Smooth muscle cell (in vitro differentiated cells): ENCODE results near the gene LYPD8. TPM values are rescaled to one million over a fixed set of nuclear protein-coding genes. Genes with fewer than 3 reads are reported as not detected.

Source experiments
- DNase-seq: peaks from one replicate; lab custom pipeline; 2025; ENCODE audit not compliant: unreplicated experiment; lab: John Stamatoyannopoulos, UW
- H2AFZ ChIP-seq: fragments of 200-600 bp; sonication (generic); 2 replicates; pipeline ENCODE4 v1.6.0; 2016; ENCODE audit warnings: antibody characterized with exemption, low read depth, mild to moderate bottlenecking
- H3F3A ChIP-seq: fragments of 200-600 bp; sonication (generic); 2 replicates; pipeline ENCODE4 v1.6.0; 2017; ENCODE audit warnings: antibody characterized with exemption, low read depth
- H3K27ac ChIP-seq: fragments of 200-600 bp; sonication (generic); 2 replicates; pipeline ENCODE4 v1.5.1; 2016; ENCODE audit warnings: low read depth, mild to moderate bottlenecking
- H3K27me3 ChIP-seq: fragments of 200-600 bp; sonication (generic); 2 replicates; pipeline ENCODE4 v1.6.1; 2016; ENCODE audit warnings: low read depth, mild to moderate bottlenecking
- H3K36me3 ChIP-seq: fragments of 200-600 bp; sonication (generic); 2 replicates; pipeline ENCODE4 v1.5.1; 2016; ENCODE audit warnings: low read depth
- H3K4me1 ChIP-seq: fragments of 200-600 bp; sonication (generic); 2 replicates; pipeline ENCODE4 v1.5.1; 2016; ENCODE audit warnings: low read depth
- H3K4me2 ChIP-seq: fragments of 200-600 bp; sonication (generic); 2 replicates; pipeline ENCODE4 v1.6.0; 2016; ENCODE audit warnings: mild to moderate bottlenecking
- H3K4me3 ChIP-seq: fragments of 200-600 bp; sonication (generic); 2 replicates; pipeline ENCODE4 v1.5.1; 2016; ENCODE audit warnings: mild to moderate bottlenecking
- H3K79me2 ChIP-seq: fragments of 200-600 bp; sonication (generic); 2 replicates; pipeline ENCODE4 v1.6.0; 2016; ENCODE audit warnings: low read depth, mild to moderate bottlenecking
- H3K9ac ChIP-seq: fragments of 200-600 bp; sonication (generic); 2 replicates; pipeline ENCODE4 v1.6.0; 2016; ENCODE audit warnings: low read depth
- H3K9me3 ChIP-seq: fragments of 200-600 bp; sonication (generic); replicated peaks from 2 replicates; pipeline ENCODE4 v1.5.1; 2016; ENCODE audit warnings: low read depth
- H4K20me1 ChIP-seq: fragments of 200-600 bp; sonication (generic); 2 replicates; pipeline ENCODE4 v1.6.0; 2016; ENCODE audit warnings: low read depth
- WGBS: methylation state at CpG from one replicate; pipeline ENCODE4 v1.1.7; 2016; ENCODE audit warnings: low lambda C conversion rate; 5-methylcytosine and 5-hydroxymethylcytosine counted together
- polyA plus RNA-seq: library from polyadenylated mRNA; unstranded; fragments of >200 nt; fragmentation: Nextera tagmentation; extraction: Ambion mirVana; gene quantifications from 2 replicates; pipeline ENCODE4 v1.2.1, GENCODE V29; 2016
- total RNA-seq: library from RNA; depleted of rRNA; stranded (reverse); fragments of >200 nt; gene quantifications from 2 replicates; pipeline ENCODE4 v1.2.3, GENCODE V29; 2014
- TF ChIP-seq, protein P1 (sequence below): fragments of 200-600 bp; sonication (generic); IDR thresholded peaks from 2 replicates; pipeline ENCODE4 v1.5.1; 2017; ENCODE audit warnings: borderline replicate concordance, mild to moderate bottlenecking, antibody characterized with exemption; ENCODE audit not compliant: insufficient read depth, poor library complexity, severe bottlenecking

The LYPD8 gene
- total and polyA plus RNA-seq, 2 experiments from 2014 or later = not detected

DNA sequence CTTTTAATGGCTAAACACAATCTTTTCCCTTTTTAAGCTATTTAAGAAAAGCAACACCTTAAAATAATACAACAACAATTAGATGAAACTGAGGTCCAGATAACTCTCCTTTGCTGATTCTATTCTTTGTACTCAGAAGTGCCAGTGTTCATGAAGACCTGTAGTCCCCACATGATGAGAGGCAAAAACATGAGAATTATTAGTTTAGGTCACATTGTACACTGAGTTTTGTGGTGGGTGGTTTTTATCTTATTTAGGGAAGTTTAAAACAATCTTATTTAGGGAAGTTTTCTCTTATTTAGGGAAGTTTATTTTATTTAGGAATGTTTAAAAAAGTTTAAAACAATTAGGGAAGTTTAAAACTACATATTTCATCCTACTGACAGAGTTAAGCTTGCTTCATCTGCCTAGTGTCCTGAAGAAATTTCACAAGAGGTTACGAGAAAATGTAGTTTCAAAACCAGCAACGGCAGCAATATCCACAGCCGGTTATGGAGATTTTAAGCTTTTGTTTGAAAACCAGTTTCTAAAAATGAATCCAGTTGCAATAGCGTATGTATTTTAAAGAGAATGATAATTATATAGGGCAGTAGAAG is 45.2 kb downstream of the LYPD8 start:
- Histone ChIP-seq H3K9me3 (peaks cover 18% of the 10 kb centered on the region), H3K4me3 (no peak overlapping the region), H3K27ac (no peak overlapping the region), H4K20me1 (no peaks in the 10 kb centered on the region), H3K36me3 (no peaks in the 10 kb centered on the region), H3F3A (no peaks in the 10 kb centered on the region), H3K27me3 (no peaks in the 10 kb centered on the region), H3K4me1 (no peaks in the 10 kb centered on the region), H3K4me2 (no peak overlapping the region), H2AFZ (no peak overlapping the region), H3K79me2 (no peaks in the 10 kb centered on the region), H3K9ac (no peak overlapping the region)
- WGBS = 69% methylated on average over 4 of the region's 4 CpGs
- TF ChIP-seq, protein P1, sequence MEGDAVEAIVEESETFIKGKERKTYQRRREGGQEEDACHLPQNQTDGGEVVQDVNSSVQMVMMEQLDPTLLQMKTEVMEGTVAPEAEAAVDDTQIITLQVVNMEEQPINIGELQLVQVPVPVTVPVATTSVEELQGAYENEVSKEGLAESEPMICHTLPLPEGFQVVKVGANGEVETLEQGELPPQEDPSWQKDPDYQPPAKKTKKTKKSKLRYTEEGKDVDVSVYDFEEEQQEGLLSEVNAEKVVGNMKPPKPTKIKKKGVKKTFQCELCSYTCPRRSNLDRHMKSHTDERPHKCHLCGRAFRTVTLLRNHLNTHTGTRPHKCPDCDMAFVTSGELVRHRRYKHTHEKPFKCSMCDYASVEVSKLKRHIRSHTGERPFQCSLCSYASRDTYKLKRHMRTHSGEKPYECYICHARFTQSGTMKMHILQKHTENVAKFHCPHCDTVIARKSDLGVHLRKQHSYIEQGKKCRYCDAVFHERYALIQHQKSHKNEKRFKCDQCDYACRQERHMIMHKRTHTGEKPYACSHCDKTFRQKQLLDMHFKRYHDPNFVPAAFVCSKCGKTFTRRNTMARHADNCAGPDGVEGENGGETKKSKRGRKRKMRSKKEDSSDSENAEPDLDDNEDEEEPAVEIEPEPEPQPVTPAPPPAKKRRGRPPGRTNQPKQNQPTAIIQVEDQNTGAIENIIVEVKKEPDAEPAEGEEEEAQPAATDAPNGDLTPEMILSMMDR = no peak
- DNase-seq = no peak

DNA sequence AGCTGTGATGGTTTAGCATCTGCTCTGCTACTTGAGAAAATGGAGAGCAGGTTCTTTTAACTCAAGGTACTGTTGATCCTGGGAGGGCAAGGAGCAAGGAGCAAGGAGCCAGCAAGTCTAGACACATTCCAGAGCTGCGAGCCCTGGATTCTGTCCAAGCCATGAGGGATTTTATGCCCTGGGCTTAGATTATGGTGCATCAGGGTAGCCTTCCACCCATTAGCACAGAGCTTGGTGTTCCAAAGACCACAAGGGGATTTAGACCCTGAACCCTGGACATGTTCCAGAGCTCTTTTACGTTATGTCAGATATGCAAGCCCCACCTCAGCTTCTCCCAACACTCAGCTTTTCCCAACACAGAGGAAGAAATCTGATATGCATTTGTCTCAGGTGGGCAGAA is 51.0 kb downstream of the LYPD8 start:
- Histone ChIP-seq H4K20me1 (no peaks in the 10 kb centered on the region), H3K4me2 (no peak overlapping the region), H3F3A (no peaks in the 10 kb centered on the region), H3K9me3 (peaks cover 16% of the 10 kb centered on the region), H3K36me3 (no peaks in the 10 kb centered on the region), H3K4me1 (no peaks in the 10 kb centered on the region), H3K9ac (no peak overlapping the region), H3K27ac (no peak overlapping the region), H3K4me3 (no peak overlapping the region), H3K79me2 (no peaks in the 10 kb centered on the region), H3K27me3 (no peaks in the 10 kb centered on the region), H2AFZ (no peak overlapping the region)
- TF ChIP-seq, protein P1 = no peak
- DNase-seq = no peak
- WGBS = 79% methylated on average over 2 of the region's 2 CpGs

DNA sequence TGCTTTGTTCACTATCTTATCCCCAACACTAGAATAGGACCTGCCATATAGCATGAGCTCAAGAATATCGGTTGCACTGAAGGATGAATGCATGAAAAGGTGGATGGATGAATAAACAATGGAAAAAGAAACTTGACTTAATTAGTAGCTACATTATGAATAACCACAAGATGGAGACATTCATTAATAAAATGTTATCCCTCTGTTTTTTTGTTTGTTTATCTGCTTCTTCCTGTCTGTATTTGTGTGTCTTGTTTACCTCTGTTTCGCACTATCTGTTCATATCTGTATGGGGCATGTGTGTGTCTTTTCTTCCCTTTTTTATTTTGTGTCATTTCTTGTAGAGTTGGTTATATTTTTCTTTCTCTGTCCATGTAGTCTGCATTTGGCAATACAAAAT is 51.9 kb downstream of the LYPD8 start:
- Histone ChIP-seq H3F3A (no peaks in the 10 kb centered on the region), H3K4me2 (no peak overlapping the region), H3K4me1 (no peaks in the 10 kb centered on the region), H3K9ac (no peak overlapping the region), H3K4me3 (no peak overlapping the region), H3K27ac (no peak overlapping the region), H4K20me1 (no peaks in the 10 kb centered on the region), H2AFZ (no peak overlapping the region), H3K79me2 (no peaks in the 10 kb centered on the region), H3K36me3 (no peaks in the 10 kb centered on the region), H3K9me3 (peaks cover 16% of the 10 kb centered on the region), H3K27me3 (no peaks in the 10 kb centered on the region)
- DNase-seq = no peak
- 67% methylated on average over 2 of the region's 2 CpGs for WGBS
- TF ChIP-seq, protein P1 = no peak

DNA sequence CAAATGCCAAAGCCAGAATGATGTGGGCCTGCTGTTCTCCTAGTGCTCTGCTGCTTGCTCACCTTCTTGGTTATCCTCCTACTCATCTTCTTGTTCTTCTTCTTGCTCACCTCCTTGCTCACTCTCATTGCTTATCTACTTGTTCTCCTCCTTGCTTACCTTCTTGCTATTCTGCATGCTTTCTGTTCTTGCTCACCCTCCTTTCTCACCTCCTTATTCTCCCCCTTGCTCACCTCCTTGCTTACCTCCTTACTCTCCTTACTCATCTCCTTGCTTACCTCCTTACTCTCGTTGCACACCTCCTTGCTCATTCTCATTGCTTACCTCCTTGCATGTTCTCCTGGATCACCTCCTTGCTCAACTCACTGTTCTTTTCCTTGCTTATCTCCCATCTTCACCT is 52.8 kb downstream of the LYPD8 start, which contains the start of gene OR14I1:
Gene OR14I1, minus strand, starts transcription at position 53 of the 400 bp plus-strand sequence.
- Histone ChIP-seq H2AFZ (no peak within 1 kb of the TSS), H3K79me2 (no peaks in the 10 kb centered on the region), H3K4me2 (no peak within 1 kb of the TSS), H4K20me1 (no peaks in the 10 kb centered on the region), H3K27ac (no peak within 1 kb of the TSS), H3F3A (no peaks in the 10 kb centered on the region), H3K9ac (no peak within 1 kb of the TSS), H3K4me3 (no peak within 1 kb of the TSS), H3K36me3 (no peaks in the 10 kb centered on the region), H3K9me3 (peaks cover 19% of the 10 kb centered on the region), H3K4me1 (no peaks in the 10 kb centered on the region), H3K27me3 (no peaks in the 10 kb centered on the region)
- no peak for DNase-seq
- TF ChIP-seq, protein P1 = no peak
- 63% methylated on average over 1 of the region's 1 CpG for WGBS
